Fibroblast of lung (primary cell): Measurements from ENCODE around the gene SAT2. TPM values are rescaled to one million over a fixed set of nuclear protein-coding genes. Genes with fewer than 3 reads are reported as not detected.
"Not testable (repeated sequence)": the region's sequence is repeated elsewhere in the genome, so short reads cannot be mapped to it uniquely, and the experiment has no call there.

Experiments
- DNase-seq, 2 donors: peaks; one replicate each; pipeline versions ENCODE4 v3.0.0 to v3.0.0-alpha.2; 2010; ENCODE audit warnings: low read depth in 2 of 2
- H2AFZ ChIP-seq: 2 replicates; pipeline ENCODE4 v1.5.1; 2012; ENCODE audit warnings: low read length, control low read depth, inconsistent platforms
- H3K27ac ChIP-seq: 2 replicates; pipeline ENCODE4 v1.5.1; 2011; ENCODE audit warnings: low read length, control low read depth; ENCODE audit not compliant: insufficient read depth
- H3K27me3 ChIP-seq: 2 replicates; pipeline ENCODE4 v1.5.1; 2011; ENCODE audit warnings: mild to moderate bottlenecking, low read length; ENCODE audit not compliant: control insufficient read depth, insufficient read depth
- H3K36me3 ChIP-seq: 2 replicates; pipeline ENCODE4 v1.5.1; 2011; ENCODE audit warnings: low read length; ENCODE audit not compliant: control insufficient read depth, insufficient read depth
- H3K4me1 ChIP-seq: 2 replicates; pipeline ENCODE4 v1.5.1; 2011; ENCODE audit warnings: low read length; ENCODE audit not compliant: control insufficient read depth, insufficient read depth; ENCODE audit errors: extremely low read depth
- H3K4me2 ChIP-seq: 2 replicates; pipeline ENCODE4 v1.5.1; 2011; ENCODE audit warnings: low read length, control low read depth; ENCODE audit not compliant: insufficient read depth; ENCODE audit errors: extremely low read depth
- H3K4me3 ChIP-seq, 4 experiments: fragments of 200-600 bp in 1 of 4; sonication (generic) in 1 of 4; replicated peaks in 1 of 4; 2 replicates each; pipeline ENCODE4 v1.5.1; 2011 to 2016; ENCODE audit warnings: low read length in 4 of 4, low read depth in 3 of 4, mild to moderate bottlenecking in 3 of 4, control low read depth in 2 of 4, inconsistent platforms in 1 of 4, mixed read lengths in 1 of 4; ENCODE audit not compliant: insufficient read depth in 1 of 4; ENCODE audit errors: control extremely low read depth in 1 of 4
- H3K79me2 ChIP-seq: 2 replicates; pipeline ENCODE4 v1.5.1; 2012; ENCODE audit warnings: mild to moderate bottlenecking, low read length, inconsistent platforms; ENCODE audit not compliant: control insufficient read depth, insufficient read depth
- H3K9ac ChIP-seq: 2 replicates; pipeline ENCODE4 v1.5.1; 2011; ENCODE audit warnings: mild to moderate bottlenecking, low read length, control low read depth; ENCODE audit not compliant: insufficient read depth
- H3K9me3 ChIP-seq: 2 replicates; pipeline ENCODE4 v1.5.1; 2012; ENCODE audit warnings: low read depth, low read length; ENCODE audit not compliant: control insufficient read depth, insufficient read depth
- H4K20me1 ChIP-seq: 2 replicates; pipeline ENCODE4 v1.5.1; 2011; ENCODE audit warnings: low read length; ENCODE audit not compliant: control insufficient read depth, insufficient read depth; ENCODE audit errors: extremely low read depth
- EZH2 ChIP-seq: IDR thresholded peaks from 2 replicates; pipeline ENCODE4 v1.5.1; 2012; ENCODE audit warnings: low read length, control low read depth, mild to moderate bottlenecking; ENCODE audit errors: missing control alignments
- polyA plus RNA-seq, 2 donors: library from polyadenylated mRNA; depleted of rRNA in 1 of 2; stranded (reverse) in 1 of 2; unstranded in 1 of 2; fragments of >200 nt; gene quantifications; 2 replicates each; pipeline ENCODE4 v1.2.1, GENCODE V29; 2011 to 2012; ENCODE audit warnings: missing spikeins in 1 of 2
- total RNA-seq: library from RNA; depleted of rRNA; stranded (reverse); fragments of >200 nt; gene quantifications from 2 replicates; pipeline ENCODE4 v1.2.1, GENCODE V29; 2014
- TF ChIP-seq, protein P1 (sequence below), 2 donors: IDR thresholded peaks in 1 of 2; conservative IDR thresholded peaks in 1 of 2; 1 replicate in 1 of 2; 2 replicates in 1 of 2; pipeline ENCODE4 v1.5.1; 2011 to 2012; ENCODE audit warnings: low read length in 2 of 2, control low read depth in 1 of 2, inconsistent platforms in 1 of 2, low read depth in 1 of 2, mild to moderate bottlenecking in 1 of 2

Gene SAT2
- total and polyA plus RNA-seq, 2 donors (not counting 1 experiment from before 2014, with no cell fraction given), result 48.2 to 54.3 TPM

DNA sequence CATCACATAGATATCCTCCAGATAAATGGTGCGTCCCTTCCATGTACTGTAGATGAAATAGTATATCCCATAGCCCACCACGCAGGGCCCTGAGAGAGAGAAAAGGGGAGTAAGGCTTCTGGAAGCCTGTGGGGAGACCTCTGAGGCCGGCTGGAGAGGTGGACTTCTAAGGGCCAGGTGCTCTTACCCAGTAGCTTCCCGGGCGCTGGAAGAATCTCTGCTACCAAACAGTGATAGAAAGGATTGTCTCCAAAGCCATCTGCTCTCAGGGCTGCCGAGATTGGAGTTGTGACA is 718 bp downstream of the SAT2 start:
- H3K9me3 ChIP-seq, result no peaks in the 10 kb centered on the region
- peaks cover 8% of the 10 kb centered on the region for H3K79me2 ChIP-seq
- no peaks in the 10 kb centered on the region for H4K20me1 ChIP-seq
- TF ChIP-seq, protein P1, sequence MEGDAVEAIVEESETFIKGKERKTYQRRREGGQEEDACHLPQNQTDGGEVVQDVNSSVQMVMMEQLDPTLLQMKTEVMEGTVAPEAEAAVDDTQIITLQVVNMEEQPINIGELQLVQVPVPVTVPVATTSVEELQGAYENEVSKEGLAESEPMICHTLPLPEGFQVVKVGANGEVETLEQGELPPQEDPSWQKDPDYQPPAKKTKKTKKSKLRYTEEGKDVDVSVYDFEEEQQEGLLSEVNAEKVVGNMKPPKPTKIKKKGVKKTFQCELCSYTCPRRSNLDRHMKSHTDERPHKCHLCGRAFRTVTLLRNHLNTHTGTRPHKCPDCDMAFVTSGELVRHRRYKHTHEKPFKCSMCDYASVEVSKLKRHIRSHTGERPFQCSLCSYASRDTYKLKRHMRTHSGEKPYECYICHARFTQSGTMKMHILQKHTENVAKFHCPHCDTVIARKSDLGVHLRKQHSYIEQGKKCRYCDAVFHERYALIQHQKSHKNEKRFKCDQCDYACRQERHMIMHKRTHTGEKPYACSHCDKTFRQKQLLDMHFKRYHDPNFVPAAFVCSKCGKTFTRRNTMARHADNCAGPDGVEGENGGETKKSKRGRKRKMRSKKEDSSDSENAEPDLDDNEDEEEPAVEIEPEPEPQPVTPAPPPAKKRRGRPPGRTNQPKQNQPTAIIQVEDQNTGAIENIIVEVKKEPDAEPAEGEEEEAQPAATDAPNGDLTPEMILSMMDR (conservative IDR thresholded peaks at IDR 0.05 in 1 of 2, IDR thresholded peaks at IDR 0.05 in 1 of 2; ENCODE audit: low read depth in 1 of 2, low read length in 2 of 2), result no peak
- TF ChIP-seq EZH2, result no peak
- peak overlapping the region; percentile 89 for H3K9ac ChIP-seq
- H3K4me3 ChIP-seq, result peak overlapping the region; percentile 62 to 86 (median 76)
- H2AFZ ChIP-seq, result no peak overlapping the region
- no peaks in the 10 kb centered on the region for H3K36me3 ChIP-seq
- peaks cover 5% of the 10 kb centered on the region for H3K4me1 ChIP-seq
- peak overlapping the region; percentile 95 for H3K4me2 ChIP-seq
- H3K27ac ChIP-seq, result peak overlapping the region; percentile 83
- peak in 1 of 2 donors; percentile 10 for DNase-seq
- no peaks in the 10 kb centered on the region for H3K27me3 ChIP-seq

DNA sequence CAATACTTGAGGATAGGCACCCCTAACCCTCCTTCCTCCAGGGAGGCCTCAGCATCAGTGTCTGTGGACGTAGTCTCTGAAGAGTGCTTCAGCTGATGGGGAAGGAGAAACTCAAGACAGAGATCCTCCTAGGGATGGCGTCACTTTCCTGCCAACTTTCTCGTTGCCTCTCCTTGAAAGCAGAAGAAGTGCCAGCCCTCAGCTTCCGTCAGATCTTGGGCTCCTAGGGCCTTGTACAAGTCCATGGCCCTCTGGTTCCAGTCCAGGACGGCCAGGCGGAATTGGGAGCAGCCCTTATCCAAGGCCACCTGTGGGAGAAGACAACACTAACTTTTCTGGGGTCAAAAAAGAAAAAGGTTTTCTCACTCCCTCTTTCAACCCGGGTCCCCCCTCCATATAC is 1.3 kb downstream of the SAT2 start:
- H3K27me3 ChIP-seq, result no peaks in the 10 kb centered on the region
- H3K4me3 ChIP-seq, result peak overlapping the region in 3 of 4 experiments; percentile 62 to 86 (median 80)
- TF ChIP-seq, protein P1 (conservative IDR thresholded peaks at IDR 0.05 in 1 of 2, IDR thresholded peaks at IDR 0.05 in 1 of 2; ENCODE audit: low read depth in 1 of 2, low read length in 2 of 2), result no peak
- no peak for TF ChIP-seq EZH2
- no peaks in the 10 kb centered on the region for H3K36me3 ChIP-seq
- H2AFZ ChIP-seq, result no peak overlapping the region
- DNase-seq, result no peak
- H3K4me2 ChIP-seq, result peak overlapping the region; percentile 95
- no peaks in the 10 kb centered on the region for H4K20me1 ChIP-seq
- H3K4me1 ChIP-seq, result peaks cover 5% of the 10 kb centered on the region
- H3K9me3 ChIP-seq, result no peaks in the 10 kb centered on the region
- H3K79me2 ChIP-seq, result peaks cover 8% of the 10 kb centered on the region
- no peak overlapping the region for H3K27ac ChIP-seq
- no peak overlapping the region for H3K9ac ChIP-seq

DNA sequence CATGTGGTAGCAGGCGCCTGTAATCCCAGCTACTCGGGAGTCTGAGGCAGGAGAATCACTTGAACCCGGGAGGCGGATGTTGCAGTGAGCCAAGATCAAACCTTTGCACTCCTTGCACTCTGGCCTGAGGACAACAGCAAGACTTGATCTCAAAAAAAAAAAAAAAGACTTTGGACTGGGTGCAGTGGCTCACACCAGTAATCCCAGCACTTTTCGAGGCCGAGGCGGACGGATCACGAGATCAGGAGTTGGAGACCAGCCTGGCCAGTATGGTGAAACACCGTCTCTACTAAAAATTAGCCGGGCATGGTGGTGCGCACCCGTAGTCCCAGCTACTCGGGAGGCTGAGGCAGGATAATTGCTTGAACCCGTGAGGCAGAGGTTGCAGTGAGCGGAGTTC is 1.9 kb downstream of the SAT2 start:
- not testable (repeated sequence) for H3K9me3 ChIP-seq, H3K9ac ChIP-seq, H3K4me3 ChIP-seq, H3K4me1 ChIP-seq, H3K36me3 ChIP-seq, H3K79me2 ChIP-seq, H3K27me3 ChIP-seq, H3K4me2 ChIP-seq, DNase-seq, H4K20me1 ChIP-seq, H3K27ac ChIP-seq, H2AFZ ChIP-seq
